ENCODE data around the gene HDGF. TPM values are rescaled to one million over a fixed set of nuclear protein-coding genes. Genes with fewer than 3 reads are reported as not detected.
"Not testable (repeated sequence)": the region's sequence is repeated elsewhere in the genome, so short reads cannot be mapped to it uniquely, and the experiment has no call there.

The HDGF gene
- total RNA-seq, 1 donor = 177 TPM

DNA sequence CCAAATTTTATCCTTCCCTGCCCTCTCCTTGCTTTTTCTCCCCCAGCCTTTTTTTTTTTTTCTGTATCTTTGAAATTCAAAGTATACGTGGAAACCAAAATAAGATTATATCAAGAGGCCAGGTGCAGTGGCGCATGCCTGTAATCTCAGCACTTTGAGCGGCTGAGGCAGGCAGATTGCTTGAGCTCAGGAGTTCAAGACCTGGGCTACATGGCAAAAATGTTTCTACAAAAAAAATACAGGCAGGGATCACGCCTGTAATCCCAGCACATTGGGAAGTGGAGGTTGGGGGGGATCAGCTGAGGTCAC lies 9.3 kb upstream of the HDGF start:
- TF ChIP-seq, protein P1, sequence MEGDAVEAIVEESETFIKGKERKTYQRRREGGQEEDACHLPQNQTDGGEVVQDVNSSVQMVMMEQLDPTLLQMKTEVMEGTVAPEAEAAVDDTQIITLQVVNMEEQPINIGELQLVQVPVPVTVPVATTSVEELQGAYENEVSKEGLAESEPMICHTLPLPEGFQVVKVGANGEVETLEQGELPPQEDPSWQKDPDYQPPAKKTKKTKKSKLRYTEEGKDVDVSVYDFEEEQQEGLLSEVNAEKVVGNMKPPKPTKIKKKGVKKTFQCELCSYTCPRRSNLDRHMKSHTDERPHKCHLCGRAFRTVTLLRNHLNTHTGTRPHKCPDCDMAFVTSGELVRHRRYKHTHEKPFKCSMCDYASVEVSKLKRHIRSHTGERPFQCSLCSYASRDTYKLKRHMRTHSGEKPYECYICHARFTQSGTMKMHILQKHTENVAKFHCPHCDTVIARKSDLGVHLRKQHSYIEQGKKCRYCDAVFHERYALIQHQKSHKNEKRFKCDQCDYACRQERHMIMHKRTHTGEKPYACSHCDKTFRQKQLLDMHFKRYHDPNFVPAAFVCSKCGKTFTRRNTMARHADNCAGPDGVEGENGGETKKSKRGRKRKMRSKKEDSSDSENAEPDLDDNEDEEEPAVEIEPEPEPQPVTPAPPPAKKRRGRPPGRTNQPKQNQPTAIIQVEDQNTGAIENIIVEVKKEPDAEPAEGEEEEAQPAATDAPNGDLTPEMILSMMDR (IDR thresholded peaks at IDR 0.05; ENCODE audit: extremely low read depth, low read depth, low read length) = no peak
- Histone ChIP-seq H3K4me1 (ENCODE audit: insufficient read depth, low read length) (peaks cover 2% of the 10 kb centered on the region), H3K27me3 (ENCODE audit: insufficient read depth, low read length) (no peaks in the 10 kb centered on the region), H2AFZ (ENCODE audit: low read length) (no peak overlapping the region), H3K27ac (ENCODE audit: low read depth, low read length) (no peak overlapping the region), H3K36me3 (ENCODE audit: insufficient read depth, low read length) (no peaks in the 10 kb centered on the region), H3K4me3 (ENCODE audit: insufficient read depth, low read length) (no peak overlapping the region), H4K20me1 (ENCODE audit: insufficient read depth, low read length) (no peaks in the 10 kb centered on the region), H3K79me2 (ENCODE audit: insufficient read depth, low read length) (no peaks in the 10 kb centered on the region), H3K4me2 (ENCODE audit: insufficient read depth, low read length) (no peak overlapping the region), H3K9me3 (ENCODE audit: low read depth, low read length) (no peaks in the 10 kb centered on the region)
- DNase-seq (ENCODE audit: insufficient read length, low spot score, missing footprints) = no peak

DNA sequence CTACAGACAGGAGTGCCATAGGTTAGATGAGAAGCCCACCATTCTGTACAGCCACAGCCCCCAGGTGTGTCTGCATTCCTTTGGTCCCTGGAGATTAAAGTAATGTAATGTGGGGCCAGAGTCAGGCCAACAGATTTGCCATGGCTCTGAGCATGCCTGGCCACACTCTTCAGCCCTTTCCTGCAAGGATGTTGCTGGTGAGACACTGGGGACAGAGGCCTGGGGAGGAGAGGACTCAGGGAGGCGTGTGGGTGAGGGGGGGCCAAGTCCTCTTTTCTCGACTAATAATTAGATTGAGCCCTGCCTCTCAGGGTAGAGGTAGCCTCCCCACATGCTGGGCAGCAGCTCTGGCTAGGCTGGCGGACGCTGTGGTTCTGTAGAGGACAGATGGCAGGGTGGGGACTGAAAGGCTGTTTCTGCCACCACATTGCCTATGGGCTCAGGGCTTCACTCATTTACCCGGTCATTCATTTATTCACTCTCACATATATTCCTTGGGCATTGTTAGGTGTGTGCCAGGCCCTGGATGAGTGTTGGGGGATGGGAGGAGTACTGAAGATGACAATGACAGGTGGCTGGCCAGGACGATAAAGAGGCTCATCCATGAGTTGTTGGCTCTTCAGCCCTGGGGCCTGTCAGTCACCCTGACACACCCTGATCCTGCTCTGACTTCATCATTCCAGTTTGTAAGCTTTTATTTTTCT lies 8.8 kb upstream of the HDGF start:
- H3K27ac ChIP-seq (ENCODE audit: low read depth, low read length) = no peak overlapping the region
- TF ChIP-seq, protein P1 (IDR thresholded peaks at IDR 0.05; ENCODE audit: extremely low read depth, low read depth, low read length) = no peak
- no peaks in the 10 kb centered on the region for H3K36me3 ChIP-seq (ENCODE audit: insufficient read depth, low read length)
- no peak for DNase-seq (ENCODE audit: insufficient read length, low spot score, missing footprints)
- no peaks in the 10 kb centered on the region for H3K27me3 ChIP-seq (ENCODE audit: insufficient read depth, low read length)
- no peaks in the 10 kb centered on the region for H4K20me1 ChIP-seq (ENCODE audit: insufficient read depth, low read length)
- no peak overlapping the region for H3K4me2 ChIP-seq (ENCODE audit: insufficient read depth, low read length)
- H3K79me2 ChIP-seq (ENCODE audit: insufficient read depth, low read length) = no peaks in the 10 kb centered on the region
- no peaks in the 10 kb centered on the region for H3K4me1 ChIP-seq (ENCODE audit: insufficient read depth, low read length)
- H3K9me3 ChIP-seq (ENCODE audit: low read depth, low read length) = no peaks in the 10 kb centered on the region
- H3K4me3 ChIP-seq (ENCODE audit: insufficient read depth, low read length) = no peak overlapping the region
- H2AFZ ChIP-seq (ENCODE audit: low read length) = no peak overlapping the region

DNA sequence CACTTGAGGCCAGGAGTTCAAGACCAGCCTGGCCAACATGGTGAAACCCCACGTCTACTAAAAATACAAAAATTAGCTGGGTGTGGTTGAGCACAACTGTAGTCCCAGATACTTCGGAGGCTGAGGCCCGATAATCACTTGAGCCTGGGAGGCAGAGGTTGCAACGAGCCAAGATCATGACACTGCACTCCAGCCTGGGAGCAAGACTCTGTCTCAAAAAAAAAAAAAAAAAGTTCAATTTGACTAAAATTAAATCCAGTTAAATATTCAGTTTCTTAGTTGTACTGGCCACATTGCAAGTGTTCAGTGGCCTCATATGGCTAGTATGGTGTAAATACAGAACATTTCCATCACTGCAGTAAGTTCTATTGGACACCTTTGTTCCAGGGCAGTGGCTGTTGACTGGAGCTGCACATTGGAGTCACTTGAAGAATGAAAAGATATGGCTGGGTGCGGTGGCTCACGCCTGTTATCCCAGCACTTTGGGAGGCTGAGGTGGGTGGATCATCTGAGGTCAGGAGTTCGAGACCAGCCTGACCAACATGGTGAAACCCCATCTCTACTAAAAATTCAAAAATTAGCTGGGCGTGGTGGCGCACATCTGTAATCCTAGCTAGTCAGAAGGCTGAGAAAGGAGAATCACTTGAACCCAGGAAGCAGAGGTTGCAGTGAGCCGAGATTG lies 6.2 kb upstream of the HDGF start:
- not testable (repeated sequence) for DNase-seq (ENCODE audit: insufficient read length, low spot score, missing footprints); H3K27me3 ChIP-seq (ENCODE audit: insufficient read depth, low read length); H3K79me2 ChIP-seq (ENCODE audit: insufficient read depth, low read length); H3K36me3 ChIP-seq (ENCODE audit: insufficient read depth, low read length); H4K20me1 ChIP-seq (ENCODE audit: insufficient read depth, low read length); H3K4me2 ChIP-seq (ENCODE audit: insufficient read depth, low read length); H3K4me1 ChIP-seq (ENCODE audit: insufficient read depth, low read length); H3K27ac ChIP-seq (ENCODE audit: low read depth, low read length); H3K4me3 ChIP-seq (ENCODE audit: insufficient read depth, low read length); H2AFZ ChIP-seq (ENCODE audit: low read length); H3K9me3 ChIP-seq (ENCODE audit: low read depth, low read length)

DNA sequence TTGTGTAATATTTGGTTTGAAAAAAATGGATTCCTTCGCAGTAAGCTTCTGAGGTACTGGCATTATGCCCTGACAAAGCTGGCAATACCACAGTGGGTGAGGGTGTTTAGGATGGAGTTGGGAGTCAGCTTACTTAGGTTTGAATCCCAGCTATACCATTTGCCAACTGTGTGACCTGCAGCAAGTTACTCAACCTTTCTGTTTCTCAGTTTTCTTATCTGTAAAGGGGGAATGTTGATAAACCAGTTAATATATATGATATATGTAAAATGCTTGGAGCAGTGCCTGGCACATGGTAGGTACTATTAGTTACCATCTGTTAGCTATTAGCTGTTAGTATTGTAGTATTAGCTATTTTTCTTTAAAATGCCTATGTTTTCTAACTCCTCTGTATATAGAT lies 4.9 kb upstream of the HDGF start:
- no peak overlapping the region for H3K27ac ChIP-seq (ENCODE audit: low read depth, low read length)
- peaks cover 15% of the 10 kb centered on the region for H3K79me2 ChIP-seq (ENCODE audit: insufficient read depth, low read length)
- H3K27me3 ChIP-seq (ENCODE audit: insufficient read depth, low read length) = no peaks in the 10 kb centered on the region
- TF ChIP-seq, protein P1 (IDR thresholded peaks at IDR 0.05; ENCODE audit: extremely low read depth, low read depth, low read length) = no peak
- H3K4me3 ChIP-seq (ENCODE audit: insufficient read depth, low read length) = no peak overlapping the region
- H4K20me1 ChIP-seq (ENCODE audit: insufficient read depth, low read length) = no peaks in the 10 kb centered on the region
- H3K36me3 ChIP-seq (ENCODE audit: insufficient read depth, low read length) = peaks cover 4% of the 10 kb centered on the region
- no peak overlapping the region for H3K4me2 ChIP-seq (ENCODE audit: insufficient read depth, low read length)
- H3K4me1 ChIP-seq (ENCODE audit: insufficient read depth, low read length) = peaks cover 10% of the 10 kb centered on the region
- DNase-seq (ENCODE audit: insufficient read length, low spot score, missing footprints) = no peak
- H2AFZ ChIP-seq (ENCODE audit: low read length) = no peak overlapping the region
- no peaks in the 10 kb centered on the region for H3K9me3 ChIP-seq (ENCODE audit: low read depth, low read length)

Data from osteoblast (primary cell).